ENCODE data around the gene ASPDH. TPM values are rescaled to one million over a fixed set of nuclear protein-coding genes. Genes with fewer than 3 reads are reported as not detected.

The ASPDH gene
- total RNA-seq, 4 donors from 2014 or later = not detected

DNA sequence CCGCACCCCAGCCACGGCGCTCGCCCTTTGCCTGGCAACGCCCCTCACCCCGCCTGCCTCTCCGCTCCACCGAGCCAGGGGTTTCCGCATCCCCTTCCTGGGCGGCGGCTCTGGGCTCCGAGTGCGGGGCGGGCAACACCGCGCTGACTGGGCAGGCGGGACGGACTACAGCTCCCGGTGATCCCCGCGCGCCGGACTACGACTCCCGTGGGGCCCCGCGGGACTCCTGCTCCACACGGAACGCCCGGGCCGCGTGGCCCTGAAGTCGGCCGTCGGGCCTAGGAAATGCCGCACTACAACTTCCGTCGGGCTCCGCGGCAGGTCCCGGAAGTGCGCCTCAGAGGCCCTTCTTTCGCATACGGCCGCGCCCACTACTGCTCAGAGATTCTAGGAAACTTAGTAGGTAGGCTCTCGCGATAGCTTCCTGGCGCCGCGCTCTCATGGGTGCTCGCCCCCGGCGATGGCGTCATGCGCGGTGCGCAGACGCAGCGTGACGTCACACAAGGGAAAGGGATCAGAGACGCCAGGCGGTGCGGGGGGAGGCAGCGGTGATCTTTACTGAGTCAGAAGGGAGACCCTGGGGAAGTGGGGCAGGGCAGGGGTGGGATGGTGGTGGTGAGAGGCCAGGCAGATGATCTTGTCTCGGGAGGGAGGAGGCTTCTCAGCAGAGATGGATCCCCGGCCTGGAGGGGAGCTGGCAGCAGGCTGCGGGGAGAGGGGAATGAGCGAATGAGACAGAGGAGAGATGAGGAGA, 2.5 kb downstream of the ASPDH start, which contains the start of gene JOSD2:
TSS of gene JOSD2 (minus strand) at position 123 of the 754 bp plus-strand sequence. CDS start 760 bp downstream, outside the sequence.
- no peak for TF ChIP-seq CTCF (IDR thresholded peaks at IDR 0.05; ENCODE audit: low read depth)

GRCh38 chr19:50510700-50511068, 3.0 kb downstream of the ASPDH start:
- TF ChIP-seq CTCF (IDR thresholded peaks at IDR 0.05; ENCODE audit: low read depth) = no peak

- TF ChIP-seq CTCF (IDR thresholded peaks at IDR 0.05; ENCODE audit: low read depth) = no peak
Measured at GRCh38 chr19:50510121-50510670, 3.5 kb downstream of the ASPDH start.

DNA sequence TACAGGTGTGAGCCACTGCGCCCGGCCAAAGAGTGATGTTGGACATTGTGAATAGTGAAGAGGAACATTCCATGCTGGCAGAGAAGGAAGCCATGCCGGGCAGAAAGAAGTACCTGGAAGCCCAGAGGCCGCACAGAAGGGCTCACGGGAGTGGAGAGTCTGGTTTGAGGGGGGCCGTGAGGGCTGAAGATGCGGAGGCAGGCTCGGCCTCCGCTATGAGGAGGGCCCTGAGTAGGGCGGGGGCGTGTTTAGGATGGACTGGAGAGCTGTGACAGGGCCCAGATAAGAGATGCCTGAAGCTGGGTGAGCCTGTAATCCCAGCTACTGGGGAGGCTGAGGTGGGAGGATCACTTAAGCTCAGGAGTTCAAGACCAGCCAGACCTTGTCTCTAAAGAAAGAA, 4.3 kb downstream of the ASPDH start:
- no peak for TF ChIP-seq CTCF (IDR thresholded peaks at IDR 0.05; ENCODE audit: low read depth)

DNA sequence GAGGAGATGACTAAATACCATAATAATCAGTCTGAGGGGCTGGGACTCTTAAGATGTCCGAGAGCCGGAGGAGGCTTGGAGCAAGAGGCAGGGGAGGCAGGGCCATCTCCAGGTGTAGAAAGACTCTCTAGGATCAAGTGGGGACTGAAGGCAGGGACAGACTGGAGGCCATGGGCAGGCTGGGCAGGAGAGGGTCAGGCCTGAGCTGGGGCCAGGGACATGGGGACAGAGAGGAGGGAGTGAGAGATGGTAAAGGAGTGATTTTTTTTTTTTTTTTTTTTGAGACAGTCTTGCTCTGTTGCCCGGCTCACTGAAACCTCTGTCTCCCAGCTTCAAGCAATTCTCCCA, 4.9 kb downstream of the ASPDH start:
- no peak for TF ChIP-seq CTCF (IDR thresholded peaks at IDR 0.05; ENCODE audit: low read depth)

DNA sequence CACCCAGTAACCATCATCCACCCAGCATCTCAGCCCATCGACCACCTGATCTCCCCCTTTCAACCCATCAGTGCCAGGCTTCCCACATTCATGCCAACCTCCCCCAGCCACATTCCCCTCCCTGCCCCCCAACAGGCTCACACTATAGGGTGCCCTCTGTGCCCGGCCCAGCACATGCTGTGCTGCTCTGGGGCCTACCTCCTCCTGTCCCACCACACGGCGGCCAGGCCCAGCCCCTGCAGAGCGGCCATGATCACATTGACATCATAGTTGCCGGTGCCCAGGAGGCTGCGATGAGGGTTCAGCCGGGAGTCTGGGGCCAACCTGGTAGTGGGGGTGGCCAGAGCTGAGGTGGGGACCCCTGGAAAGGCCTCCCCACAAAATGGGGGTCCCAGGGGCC, 6.3 kb downstream of the ASPDH start:
- TF ChIP-seq CTCF (IDR thresholded peaks at IDR 0.05; ENCODE audit: low read depth) = no peak

DNA sequence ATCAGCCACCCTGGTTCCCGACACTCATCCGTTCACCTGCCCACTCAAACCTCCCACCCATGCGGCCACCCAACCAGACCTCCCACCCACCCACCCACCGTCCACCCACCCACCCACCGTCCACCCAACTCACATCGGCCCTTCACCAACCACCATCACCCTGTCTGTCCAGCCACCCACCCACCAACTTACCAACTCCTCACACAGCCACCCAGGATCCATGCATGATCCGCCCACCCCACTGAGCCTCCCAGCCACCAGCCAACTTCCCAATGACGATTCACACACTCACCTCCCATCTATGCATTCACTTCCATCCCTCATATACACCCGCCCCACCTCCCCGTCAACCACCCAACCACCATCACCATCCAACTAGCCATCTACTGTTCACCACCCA, 7.0 kb downstream of the ASPDH start:
- TF ChIP-seq CTCF (IDR thresholded peaks at IDR 0.05; ENCODE audit: low read depth) = no peak
